Neural progenitor cell (in vitro differentiated cells): ENCODE data around the gene FKBP5. TPM values are rescaled to one million over a fixed set of nuclear protein-coding genes. Genes with fewer than 3 reads are reported as not detected.

Experiments used
- DNase-seq: peaks from one replicate; pipeline ENCODE4 v3.0.0-alpha.2; 2016; ENCODE audit warnings: low spot score
- H2AFZ ChIP-seq: fragments of 200-600 bp; sonication (generic); replicated peaks from 2 replicates; pipeline ENCODE4 v1.6.1; 2016; ENCODE audit warnings: antibody characterized with exemption
- H3F3A ChIP-seq: fragments of 200-600 bp; sonication (generic); 2 replicates; pipeline ENCODE4 v1.6.1; 2016; ENCODE audit warnings: antibody characterized with exemption, low read depth
- H3K27ac ChIP-seq: fragments of 200-600 bp; sonication (generic); 2 replicates; pipeline ENCODE4 v1.5.1; 2016; ENCODE audit warnings: mild to moderate bottlenecking
- H3K27me3 ChIP-seq: fragments of 200-600 bp; sonication (generic); 2 replicates; pipeline ENCODE4 v1.6.1; 2016; ENCODE audit warnings: mild to moderate bottlenecking, moderate library complexity
- H3K36me3 ChIP-seq: fragments of 200-600 bp; sonication (generic); 2 replicates; pipeline ENCODE4 v1.5.1; 2016
- H3K4me1 ChIP-seq: fragments of 200-600 bp; sonication (generic); 2 replicates; pipeline ENCODE4 v1.6.1; 2016; ENCODE audit warnings: mixed run types
- H3K4me2 ChIP-seq: fragments of 200-600 bp; sonication (generic); 2 replicates; pipeline ENCODE4 v1.6.1; 2016
- H3K4me3 ChIP-seq: fragments of 200-600 bp; sonication (generic); 2 replicates; pipeline ENCODE4 v1.5.1; 2016
- H3K79me2 ChIP-seq: fragments of 200-600 bp; sonication (generic); 2 replicates; pipeline ENCODE4 v1.6.1; 2016; ENCODE audit warnings: low read depth
- H3K9ac ChIP-seq: fragments of 200-600 bp; sonication (generic); 2 replicates; pipeline ENCODE4 v1.6.1; 2016
- H3K9me3 ChIP-seq: fragments of 200-600 bp; sonication (generic); 2 replicates; pipeline ENCODE4 v1.5.1; 2016; ENCODE audit warnings: low read depth
- H4K20me1 ChIP-seq: fragments of 200-600 bp; sonication (generic); 2 replicates; pipeline ENCODE4 v1.6.1; 2016; ENCODE audit warnings: low read depth
- H3K27ac Mint-ChIP-seq: 3 replicates; pipeline ENCODE4 v1.8.0; 2021; ENCODE audit warnings: mixed read lengths
- H3K27me3 Mint-ChIP-seq: 2 replicates; pipeline ENCODE4 v1.8.0; 2022; ENCODE audit warnings: low read depth, mild to moderate bottlenecking, inconsistent platforms, moderate library complexity, mixed read lengths; ENCODE audit not compliant: insufficient read depth
- H3K36me3 Mint-ChIP-seq: 3 replicates; pipeline ENCODE4 v1.8.0; 2021; ENCODE audit warnings: mixed read lengths
- H3K4me1 Mint-ChIP-seq: 3 replicates; pipeline ENCODE4 v1.8.0; 2021; ENCODE audit warnings: mixed read lengths
- H3K4me3 Mint-ChIP-seq: 3 replicates; pipeline ENCODE4 v1.8.0; 2021; ENCODE audit warnings: mild to moderate bottlenecking, moderate library complexity, mixed read lengths
- H3K9me3 Mint-ChIP-seq: 3 replicates; pipeline ENCODE4 v1.8.0; 2020; ENCODE audit warnings: mixed read lengths
- CTCF ChIP-seq: fragments of 200-600 bp; sonication (generic); IDR thresholded peaks from 2 replicates; pipeline ENCODE4 v1.5.1; 2017; ENCODE audit warnings: antibody characterized with exemption, mild to moderate bottlenecking
- EZH2 ChIP-seq: fragments of 200-600 bp; sonication (generic); IDR thresholded peaks from 2 replicates; pipeline ENCODE4 v1.6.1; 2017; ENCODE audit warnings: antibody characterized with exemption, mild to moderate bottlenecking, moderate library complexity
- EZH2phosphoT487 ChIP-seq: fragments of 200-600 bp; sonication (generic); IDR thresholded peaks from 2 replicates; pipeline ENCODE4 v1.6.1; 2017; ENCODE audit warnings: antibody characterized with exemption
- total RNA-seq: library from RNA; depleted of rRNA; stranded (reverse); fragments of >200 nt; gene quantifications from 2 replicates; pipeline ENCODE4 v1.2.3, GENCODE V29; 2015; ENCODE audit warnings: low replicate concordance

Gene FKBP5
- total RNA-seq, 1 donor from 2014 or later = 20.9 TPM

- H3F3A ChIP-seq = peaks cover 52% of the 10 kb centered on the region
- TF ChIP-seq CTCF (no peak), EZH2phosphoT487 (no peak), EZH2 (no peak)
- H3K27ac ChIP-seq = no peak overlapping the region
- no peak overlapping the region for H3K9ac ChIP-seq
- H3K4me3 ChIP-seq = no peak overlapping the region
- peaks cover 8% of the 10 kb centered on the region for H3K27me3 Mint-ChIP-seq
- no peak for DNase-seq
- H3K9me3 Mint-ChIP-seq = no peaks in the 10 kb centered on the region
- H3K4me3 Mint-ChIP-seq = no peak overlapping the region
- H3K27ac Mint-ChIP-seq = no peak overlapping the region
- no peak overlapping the region for H2AFZ ChIP-seq
- no peaks in the 10 kb centered on the region for H3K36me3 Mint-ChIP-seq
- H3K9me3 ChIP-seq = no peaks in the 10 kb centered on the region
- no peaks in the 10 kb centered on the region for H3K36me3 ChIP-seq
- H3K27me3 ChIP-seq = peaks cover 11% of the 10 kb centered on the region
- peaks cover 52% of the 10 kb centered on the region for H3K4me1 ChIP-seq
- no peak overlapping the region for H3K4me2 ChIP-seq
- no peaks in the 10 kb centered on the region for H4K20me1 ChIP-seq
- no peaks in the 10 kb centered on the region for H3K79me2 ChIP-seq
- H3K4me1 Mint-ChIP-seq = peaks cover 79% of the 10 kb centered on the region
Measured at GRCh38 chr6:35724471-35724870, 35.8 kb upstream of the FKBP5 start.

- no peak overlapping the region for H3K27ac Mint-ChIP-seq
- Histone ChIP-seq H2AFZ (no peak overlapping the region), H3K27ac (no peak overlapping the region), H3K79me2 (no peaks in the 10 kb centered on the region), H3F3A (peaks cover 49% of the 10 kb centered on the region), H3K4me3 (no peak overlapping the region), H3K9ac (no peak overlapping the region), H3K27me3 (peaks cover 11% of the 10 kb centered on the region), H3K36me3 (no peaks in the 10 kb centered on the region), H3K4me1 (peaks cover 55% of the 10 kb centered on the region), H3K4me2 (no peak overlapping the region), H4K20me1 (no peaks in the 10 kb centered on the region), H3K9me3 (no peaks in the 10 kb centered on the region)
- TF ChIP-seq EZH2 (no peak), EZH2phosphoT487 (no peak), CTCF (no peak)
- no peak for DNase-seq
- no peak overlapping the region for H3K4me3 Mint-ChIP-seq
- peaks cover 8% of the 10 kb centered on the region for H3K27me3 Mint-ChIP-seq
- peaks cover 79% of the 10 kb centered on the region for H3K4me1 Mint-ChIP-seq
- H3K9me3 Mint-ChIP-seq = no peaks in the 10 kb centered on the region
- H3K36me3 Mint-ChIP-seq = no peaks in the 10 kb centered on the region
Measured at GRCh38 chr6:35724059-35724458, 35.3 kb upstream of the FKBP5 start.

- Mint-ChIP-seq H3K4me3 (no peak overlapping the region), H3K27me3 (peaks cover 8% of the 10 kb centered on the region), H3K9me3 (no peaks in the 10 kb centered on the region), H3K4me1 (peaks cover 81% of the 10 kb centered on the region), H3K36me3 (no peaks in the 10 kb centered on the region), H3K27ac (no peak overlapping the region)
- Histone ChIP-seq H4K20me1 (no peaks in the 10 kb centered on the region), H3K4me1 (peaks cover 56% of the 10 kb centered on the region), H3K79me2 (no peaks in the 10 kb centered on the region), H3K27me3 (peaks cover 11% of the 10 kb centered on the region), H3F3A (peaks cover 50% of the 10 kb centered on the region), H3K4me3 (no peak overlapping the region), H3K9me3 (no peaks in the 10 kb centered on the region), H3K9ac (no peak overlapping the region), H3K27ac (no peak overlapping the region), H3K36me3 (no peaks in the 10 kb centered on the region), H2AFZ (no peak overlapping the region), H3K4me2 (no peak overlapping the region)
- TF ChIP-seq EZH2phosphoT487 = no peak
- TF ChIP-seq EZH2 = no peak
- no peak for TF ChIP-seq CTCF
- no peak for DNase-seq
Measured at GRCh38 chr6:35723587-35723986, 34.9 kb upstream of the FKBP5 start.
